ENCODE results near the gene GHRHR. TPM values are rescaled to one million over a fixed set of nuclear protein-coding genes. Genes with fewer than 3 reads are reported as not detected.

The GHRHR gene
- total and polyA plus RNA-seq, 2 donors (not counting 1 experiment from before 2014, with no cell fraction given): not detected

- Histone ChIP-seq H3K79me2 (ENCODE audit: control insufficient read depth, insufficient read depth, low read length) (no peaks in the 10 kb centered on the region), H3K4me1 (ENCODE audit: control insufficient read depth in 2 of 2, insufficient read depth in 2 of 2, low read length in 2 of 2) (no peaks in the 10 kb centered on the region), H3K4me3 (ENCODE audit: control extremely low read depth in 1 of 5, extremely low read depth in 1 of 5, insufficient read depth in 1 of 5, low read depth in 2 of 5, low read length in 4 of 5) (no peak overlapping the region), H3K4me2 (replicated peaks; ENCODE audit: low read depth, low read length, poor library complexity, severe bottlenecking) (no peak overlapping the region), H3K27ac (ENCODE audit: low read length in 2 of 2) (no peak overlapping the region), H3K9ac (ENCODE audit: low read length) (no peak overlapping the region), H4K20me1 (ENCODE audit: control insufficient read depth, insufficient read depth, low read length, poor library complexity, severe bottlenecking) (no peaks in the 10 kb centered on the region), H3K27me3 (replicated peaks in 1 of 4; ENCODE audit: control extremely low read depth in 1 of 4, control insufficient read depth in 3 of 4, insufficient read depth in 4 of 4, low read length in 3 of 4) (peaks cover 0 to 12% (median under 1%) of the 10 kb centered on the region in 4 experiments), H2AFZ (ENCODE audit: insufficient read depth, low read depth, low read length, poor library complexity, severe bottlenecking) (no peak overlapping the region), H3K36me3 (replicated peaks in 1 of 2; ENCODE audit: control extremely low read depth in 1 of 2, control insufficient read depth in 1 of 2, extremely low read depth in 1 of 2, insufficient read depth in 2 of 2, low read length in 1 of 2) (no peaks in the 10 kb centered on the region), H3K9me3 (ENCODE audit: control extremely low read depth in 1 of 3, control insufficient read depth in 2 of 3, insufficient read depth in 1 of 3, low read length in 2 of 3) (peaks cover 0 to 4% (median 0%) of the 10 kb centered on the region in 3 donors)
- Mint-ChIP-seq H3K27ac (no peak overlapping the region), H3K4me3 (no peak overlapping the region), H3K9me3 (ENCODE audit: insufficient read depth) (no peaks in the 10 kb centered on the region), H3K4me1 (no peaks in the 10 kb centered on the region), H3K27me3 (peaks cover 8% of the 10 kb centered on the region)
- no peak for TF ChIP-seq EZH2 (IDR thresholded peaks at IDR 0.05; ENCODE audit: borderline replicate concordance, insufficient read depth, low read depth, low read length, poor library complexity, severe bottlenecking)
- TF ChIP-seq CTCF (IDR thresholded peaks at IDR 0.05): no peak
- 85% methylated on average over 23 of the region's 26 CpGs for WGBS (ENCODE audit: insufficient coverage)
- no peak for ATAC-seq (ENCODE audit: low read depth)
- DNase-seq: no peak
- intact Hi-C loops (cut with micrococcal nuclease): no loop called here
- CTCF ChIA-PET: no interaction called here
- POLR2A ChIA-PET: no interaction called here
Measured at GRCh38 chr7:30933124-30933974, 30.4 kb upstream of the GHRHR start.

DNA sequence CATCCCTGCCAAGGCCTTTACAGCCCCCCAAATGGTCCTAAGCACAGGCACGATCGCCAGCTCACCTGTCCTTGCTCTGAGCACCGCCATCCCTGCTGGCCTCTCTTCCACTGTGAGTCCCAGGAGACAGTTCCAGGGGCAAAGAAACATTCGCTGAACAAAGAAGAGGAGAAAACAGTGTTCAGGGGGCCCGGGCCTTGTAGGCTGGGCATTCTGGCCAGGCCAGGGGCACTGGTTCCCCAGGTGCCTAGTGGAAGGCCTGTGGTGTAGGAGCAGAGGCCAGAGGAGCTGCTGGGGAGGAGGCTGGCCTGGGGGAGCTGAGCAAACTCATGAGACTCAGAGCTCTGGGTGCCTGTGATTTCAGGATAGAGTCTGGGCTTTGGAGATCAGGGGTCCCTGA lies 29.5 kb upstream of the GHRHR start:
- intact Hi-C loops (cut with micrococcal nuclease): no loop called here
- H3K27ac Mint-ChIP-seq: no peak overlapping the region
- ChIA-PET POLR2A (no interaction called here), CTCF (no interaction called here)
- Histone ChIP-seq H3K9me3 (ENCODE audit: control extremely low read depth in 1 of 3, control insufficient read depth in 2 of 3, insufficient read depth in 1 of 3, low read length in 2 of 3) (peaks cover 0 to 4% (median 0%) of the 10 kb centered on the region in 3 donors), H3K27me3 (replicated peaks in 1 of 4; ENCODE audit: control extremely low read depth in 1 of 4, control insufficient read depth in 3 of 4, insufficient read depth in 4 of 4, low read length in 3 of 4) (peaks cover 0 to 18% (median 2%) of the 10 kb centered on the region in 4 experiments), H3K4me1 (ENCODE audit: control insufficient read depth in 2 of 2, insufficient read depth in 2 of 2, low read length in 2 of 2) (peaks cover 0 to 3% of the 10 kb centered on the region in 2 donors), H4K20me1 (ENCODE audit: control insufficient read depth, insufficient read depth, low read length, poor library complexity, severe bottlenecking) (no peaks in the 10 kb centered on the region), H3K36me3 (replicated peaks in 1 of 2; ENCODE audit: control extremely low read depth in 1 of 2, control insufficient read depth in 1 of 2, extremely low read depth in 1 of 2, insufficient read depth in 2 of 2, low read length in 1 of 2) (no peaks in the 10 kb centered on the region), H3K4me2 (replicated peaks; ENCODE audit: low read depth, low read length, poor library complexity, severe bottlenecking) (no peak overlapping the region), H3K4me3 (ENCODE audit: control extremely low read depth in 1 of 5, extremely low read depth in 1 of 5, insufficient read depth in 1 of 5, low read depth in 2 of 5, low read length in 4 of 5) (no peak overlapping the region), H3K79me2 (ENCODE audit: control insufficient read depth, insufficient read depth, low read length) (no peaks in the 10 kb centered on the region), H3K9ac (ENCODE audit: low read length) (no peak overlapping the region), H3K27ac (ENCODE audit: low read length in 2 of 2) (no peak overlapping the region), H2AFZ (ENCODE audit: insufficient read depth, low read depth, low read length, poor library complexity, severe bottlenecking) (no peak overlapping the region)
- no peaks in the 10 kb centered on the region for H3K9me3 Mint-ChIP-seq (ENCODE audit: insufficient read depth)
- TF ChIP-seq EZH2 (IDR thresholded peaks at IDR 0.05; ENCODE audit: borderline replicate concordance, insufficient read depth, low read depth, low read length, poor library complexity, severe bottlenecking) (no peak), CTCF (IDR thresholded peaks at IDR 0.05) (no peak)
- WGBS (ENCODE audit: insufficient coverage): 85% methylated on average over 5 of the region's 5 CpGs
- DNase-seq (no peak), ATAC-seq (ENCODE audit: low read depth) (no peak)
- peaks cover 8% of the 10 kb centered on the region for H3K27me3 Mint-ChIP-seq
- H3K4me1 Mint-ChIP-seq: no peaks in the 10 kb centered on the region
- no peak overlapping the region for H3K4me3 Mint-ChIP-seq

Data from B cell (primary cell).